Transverse colon (tissue), 4 donors: ENCODE measurements around the gene MB.

ENCODE experiments used
- POLR2AphosphoS5 ChIP-seq, 3 donors: sonication (generic); formaldehyde crosslinking; IDR thresholded peaks; one replicate each; pipeline ENCODE4 v1.6.1; 2016; ENCODE audit warnings: antibody characterized with exemption in 3 of 3
- TF ChIP-seq, protein P1 (sequence below), 5 experiments: fragments of 200-600 bp in 3 of 5; fragments of 450-650 bp in 2 of 5; sonication (generic) in 3 of 5; IDR thresholded peaks; 1 replicate in 2 of 5; 2 replicates in 3 of 5; pipeline ENCODE4 v1.5.1; 2016 to 2017; ENCODE audit warnings: antibody characterized with exemption in 5 of 5, inconsistent platforms in 3 of 5, mild to moderate bottlenecking in 2 of 5, moderate library complexity in 1 of 5

GRCh38 chr22:35638001-35638400 lies 20.9 kb upstream of the MB start:
- TF ChIP-seq, protein P1, sequence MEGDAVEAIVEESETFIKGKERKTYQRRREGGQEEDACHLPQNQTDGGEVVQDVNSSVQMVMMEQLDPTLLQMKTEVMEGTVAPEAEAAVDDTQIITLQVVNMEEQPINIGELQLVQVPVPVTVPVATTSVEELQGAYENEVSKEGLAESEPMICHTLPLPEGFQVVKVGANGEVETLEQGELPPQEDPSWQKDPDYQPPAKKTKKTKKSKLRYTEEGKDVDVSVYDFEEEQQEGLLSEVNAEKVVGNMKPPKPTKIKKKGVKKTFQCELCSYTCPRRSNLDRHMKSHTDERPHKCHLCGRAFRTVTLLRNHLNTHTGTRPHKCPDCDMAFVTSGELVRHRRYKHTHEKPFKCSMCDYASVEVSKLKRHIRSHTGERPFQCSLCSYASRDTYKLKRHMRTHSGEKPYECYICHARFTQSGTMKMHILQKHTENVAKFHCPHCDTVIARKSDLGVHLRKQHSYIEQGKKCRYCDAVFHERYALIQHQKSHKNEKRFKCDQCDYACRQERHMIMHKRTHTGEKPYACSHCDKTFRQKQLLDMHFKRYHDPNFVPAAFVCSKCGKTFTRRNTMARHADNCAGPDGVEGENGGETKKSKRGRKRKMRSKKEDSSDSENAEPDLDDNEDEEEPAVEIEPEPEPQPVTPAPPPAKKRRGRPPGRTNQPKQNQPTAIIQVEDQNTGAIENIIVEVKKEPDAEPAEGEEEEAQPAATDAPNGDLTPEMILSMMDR (IDR thresholded peaks at IDR 0.05) = no peak
- TF ChIP-seq POLR2AphosphoS5 (IDR thresholded peaks at IDR 0.05) = no peak
